ENCODE data around the gene SMIM20.
"Not testable (repeated sequence)": the region's sequence is repeated elsewhere in the genome, so short reads cannot be mapped to it uniquely, and the experiment has no call there.

Gene SMIM20

GRCh38 chr4:25913851-25914669 lies at the start of gene SMIM20:
Gene SMIM20 (plus strand): TSS chr4:25914220. CDS start chr4:25914314, 94 bp downstream.
- POLR2A ChIA-PET, result interaction anchor here (0.6 to 1.6 kb wide), 4 partner anchors 13 to 146 kb away, joined by 3 read pairs; no protein-coding TSS in a partner anchor

DNA sequence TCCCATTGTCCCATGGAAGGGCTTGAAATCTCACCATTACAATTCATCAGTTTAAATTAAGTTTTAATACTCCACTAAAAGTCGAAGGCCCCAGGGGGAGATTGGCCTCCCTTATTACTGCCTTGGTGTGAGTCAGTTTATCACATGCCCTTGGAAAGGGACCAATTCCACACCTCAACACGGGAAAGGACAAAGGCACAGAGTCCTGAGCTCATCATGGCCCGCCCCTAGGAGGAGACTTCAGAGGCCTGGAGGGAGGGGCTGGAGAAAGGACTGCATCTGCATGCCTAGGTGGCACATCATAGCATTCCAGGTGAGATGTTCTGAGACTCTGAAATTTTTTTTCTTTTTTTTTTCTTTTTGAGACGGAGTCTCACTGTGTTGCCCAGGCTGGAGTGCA lies 48.4 kb upstream of the SMIM20 start:
- DNase-seq (ENCODE audit: low read depth, low spot score), result no peak
- ChIA-PET CTCF (interaction anchor here (0.8 to 0.9 kb wide), 2 partner anchors 8 to 97 kb away, joined by 3 read pairs; no protein-coding TSS in a partner anchor), POLR2A (interaction anchor here (1.0 kb wide), 1 partner anchor 18 kb away, joined by 6 read pairs; no protein-coding TSS in a partner anchor)
- H3K4me3 ChIP-seq (ENCODE audit: low read depth, low read length), result no peak overlapping the region
- no peak for TF ChIP-seq CTCF (IDR thresholded peaks at IDR 0.05; ENCODE audit: insufficient read depth, low read length, missing control alignments)

More at GRCh38 chr4:25913851-25914669, at the start of gene SMIM20:
- no peak for TF ChIP-seq CTCF (IDR thresholded peaks at IDR 0.05; ENCODE audit: insufficient read depth, low read length, missing control alignments)
- DNase-seq (ENCODE audit: low read depth, low spot score), result peak; percentile 23
- peak within 1 kb of the TSS; percentile 89 for H3K4me3 ChIP-seq (ENCODE audit: low read depth, low read length)
- CTCF ChIA-PET, result interaction anchor here (0.9 to 4.8 kb wide), 7 partner anchors 10 to 473 kb away, joined by 3 to 28 read pairs (median 5); no protein-coding TSS in a partner anchor

GRCh38 chr4:25866401-25866800 lies 47.6 kb upstream of the SMIM20 start:
- CTCF ChIA-PET; H3K4me3 ChIP-seq (ENCODE audit: low read depth, low read length); DNase-seq (ENCODE audit: low read depth, low spot score): not testable (repeated sequence)
- POLR2A ChIA-PET, result interaction anchor here (0.7 kb wide), 1 partner anchor 77 kb away, joined by 3 read pairs; no protein-coding TSS in a partner anchor

GRCh38 chr4:25867781-25868294 lies 46.2 kb upstream of the SMIM20 start:
- POLR2A ChIA-PET, result no interaction called here
- TF ChIP-seq CTCF (IDR thresholded peaks at IDR 0.05; ENCODE audit: insufficient read depth, low read length, missing control alignments), result no peak
- DNase-seq (ENCODE audit: low read depth, low spot score), result no peak
- no peak overlapping the region for H3K4me3 ChIP-seq (ENCODE audit: low read depth, low read length)
- CTCF ChIA-PET, result no interaction called here

DNA sequence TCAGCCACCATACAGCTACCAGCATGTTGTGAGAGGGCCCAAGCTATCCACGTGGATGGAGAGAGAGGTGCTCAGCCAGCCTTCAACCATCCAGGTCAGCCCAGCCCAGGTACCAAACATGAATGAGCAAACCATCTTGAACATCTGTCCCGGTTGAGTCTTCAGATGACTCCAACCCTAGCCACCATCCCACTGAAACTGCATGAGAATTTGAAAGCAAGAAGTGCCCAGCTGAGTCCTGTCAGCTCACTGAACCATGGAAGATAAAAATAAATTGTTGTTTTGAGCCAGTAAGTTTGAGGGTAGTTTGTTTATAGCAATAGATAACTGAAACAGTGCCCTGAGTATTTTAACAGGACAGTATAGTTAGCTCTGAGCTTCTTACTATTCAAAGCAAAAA lies 43.9 kb upstream of the SMIM20 start:
- no peak for TF ChIP-seq CTCF (IDR thresholded peaks at IDR 0.05; ENCODE audit: insufficient read depth, low read length, missing control alignments)
- DNase-seq (ENCODE audit: low read depth, low spot score), result no peak
- CTCF ChIA-PET, result interaction anchor here (1.0 to 1.4 kb wide), 3 partner anchors 10 to 430 kb away, joined by 3 read pairs; no protein-coding TSS in a partner anchor
- POLR2A ChIA-PET, result no interaction called here
- no peak overlapping the region for H3K4me3 ChIP-seq (ENCODE audit: low read depth, low read length)

DNA sequence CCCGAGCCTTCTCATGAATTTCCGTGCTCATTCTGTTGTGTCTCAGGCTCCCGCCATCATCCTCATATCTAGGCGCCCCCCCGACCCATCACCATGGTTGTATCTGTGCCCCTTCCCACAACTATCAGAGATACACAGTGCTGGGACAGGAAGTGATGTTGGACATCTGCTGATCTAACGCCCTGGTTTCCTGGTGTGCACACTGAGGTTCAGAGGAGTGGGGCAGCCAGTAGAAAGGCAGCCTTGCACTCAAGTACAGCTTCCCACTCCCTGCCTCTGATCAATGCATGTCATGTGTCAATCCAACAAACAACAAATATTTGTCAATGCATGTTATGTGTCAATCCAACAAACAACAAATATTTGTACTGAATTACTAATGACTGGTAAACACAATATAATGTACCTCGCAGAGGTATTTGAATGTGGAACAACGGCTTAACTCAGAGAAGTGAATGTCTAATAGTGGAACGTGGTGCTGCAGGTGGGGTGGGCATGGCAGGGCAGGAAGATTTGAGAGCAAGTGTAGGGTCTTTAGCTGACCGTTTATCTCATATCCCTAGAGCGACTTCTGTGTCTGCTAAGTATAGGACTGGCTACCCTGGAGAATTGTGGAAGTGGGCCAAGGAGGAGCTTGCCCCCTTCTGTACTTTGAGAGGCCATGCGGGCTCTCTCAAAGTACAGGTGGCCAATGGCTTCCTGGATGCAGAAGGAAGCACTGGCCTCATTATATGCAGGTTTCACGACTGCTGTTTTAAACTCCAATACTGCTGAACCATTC lies 41.0 kb upstream of the SMIM20 start:
- no peak for DNase-seq (ENCODE audit: low read depth, low spot score)
- ChIA-PET CTCF (interaction anchor here (0.7 to 1.7 kb wide), 3 partner anchors 8 to 432 kb away, joined by 3 read pairs; no protein-coding TSS in a partner anchor), POLR2A (no interaction called here)
- no peak overlapping the region for H3K4me3 ChIP-seq (ENCODE audit: low read depth, low read length)
- TF ChIP-seq CTCF (IDR thresholded peaks at IDR 0.05; ENCODE audit: insufficient read depth, low read length, missing control alignments), result no peak

Data from AG04449 (cell line).